Measurements from ENCODE around the gene RABIF.
"Not testable (repeated sequence)": the region's sequence is repeated elsewhere in the genome, so short reads cannot be mapped to it uniquely, and the experiment has no call there.

The RABIF gene

DNA sequence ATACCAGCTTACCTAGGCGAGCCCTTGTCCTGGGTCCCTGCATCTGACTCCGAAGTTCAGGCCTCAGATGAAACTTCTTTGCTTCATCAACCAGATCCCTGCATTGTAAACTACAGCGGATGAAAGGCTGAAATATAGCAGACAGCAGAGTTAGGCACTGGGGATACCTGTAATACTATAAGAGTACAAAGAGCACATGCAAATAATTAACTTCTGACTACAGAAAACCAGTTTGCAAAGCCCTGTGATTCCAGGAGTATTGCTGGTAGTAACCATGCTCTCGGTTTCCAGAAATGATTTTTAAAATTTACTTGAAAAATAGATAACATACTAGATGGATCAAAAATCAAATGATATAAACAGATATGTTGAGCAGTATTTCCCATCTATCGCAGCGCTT lies 20.0 kb upstream of the RABIF start:
- no peak overlapping the region for H3K4me3 ChIP-seq (ENCODE audit: low read depth, low read length)
- TF ChIP-seq CTCF (IDR thresholded peaks at IDR 0.05; ENCODE audit: low read depth, low read length), result no peak
- no peak for TF ChIP-seq MYC (IDR thresholded peaks at IDR 0.05; ENCODE audit: low read depth, low read length)
- no peak for TF ChIP-seq POLR2A (IDR thresholded peaks at IDR 0.05; ENCODE audit: extremely low read depth, insufficient read length)
- TF ChIP-seq MAX (IDR thresholded peaks at IDR 0.05; ENCODE audit: low read depth, low read length), result no peak
- DNase-seq (ENCODE audit: low read depth), result no peak

DNA sequence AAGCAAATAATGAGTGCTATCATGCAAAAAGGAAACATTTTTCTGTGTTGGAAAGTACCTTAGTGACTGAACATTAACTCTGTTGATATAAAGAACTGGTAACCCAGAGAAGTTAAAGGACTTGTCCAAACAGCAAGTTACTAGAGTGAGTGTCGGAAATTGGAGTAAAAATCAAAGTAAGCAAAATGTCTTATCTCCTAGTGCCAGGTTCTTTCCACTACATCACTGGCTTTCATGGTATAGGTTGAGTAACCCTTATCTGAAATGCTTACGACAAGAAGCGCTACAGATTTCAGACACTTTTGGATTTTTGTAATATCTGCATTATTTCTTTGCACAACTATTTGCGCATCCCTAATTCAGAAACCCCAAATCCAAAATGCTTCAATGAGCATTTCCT lies 16.4 kb upstream of the RABIF start:
- DNase-seq (ENCODE audit: low read depth), result no peak
- no peak for TF ChIP-seq POLR2A (IDR thresholded peaks at IDR 0.05; ENCODE audit: extremely low read depth, insufficient read length)
- TF ChIP-seq MYC (IDR thresholded peaks at IDR 0.05; ENCODE audit: low read depth, low read length), result no peak
- TF ChIP-seq MAX (IDR thresholded peaks at IDR 0.05; ENCODE audit: low read depth, low read length), result no peak
- TF ChIP-seq CTCF (IDR thresholded peaks at IDR 0.05; ENCODE audit: low read depth, low read length), result no peak

DNA sequence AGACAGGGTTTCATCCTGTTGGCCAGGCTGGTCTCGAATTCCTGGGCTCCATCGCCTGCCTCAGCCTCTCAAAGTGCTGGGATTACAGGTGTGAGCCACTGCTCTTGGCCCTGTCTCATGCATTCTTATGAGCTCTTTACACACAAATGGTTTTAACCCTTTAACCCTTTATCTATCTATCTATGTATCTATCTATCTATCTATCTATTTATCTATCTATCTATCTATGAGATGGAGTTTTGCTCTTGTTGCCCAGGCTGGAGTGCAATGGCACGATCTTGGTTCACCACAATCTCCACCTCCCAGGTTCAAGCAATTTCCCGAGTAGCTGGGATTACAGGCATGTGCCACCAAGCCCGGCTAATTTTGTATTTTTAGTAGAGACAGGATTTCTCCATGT lies 14.9 kb upstream of the RABIF start:
- DNase-seq (ENCODE audit: low read depth); H3K4me3 ChIP-seq (ENCODE audit: low read depth, low read length): not testable (repeated sequence)

More for the DNA sequence above, 16.4 kb upstream of the RABIF start:
- no peak overlapping the region for H3K4me3 ChIP-seq (ENCODE audit: low read depth, low read length)

DNA sequence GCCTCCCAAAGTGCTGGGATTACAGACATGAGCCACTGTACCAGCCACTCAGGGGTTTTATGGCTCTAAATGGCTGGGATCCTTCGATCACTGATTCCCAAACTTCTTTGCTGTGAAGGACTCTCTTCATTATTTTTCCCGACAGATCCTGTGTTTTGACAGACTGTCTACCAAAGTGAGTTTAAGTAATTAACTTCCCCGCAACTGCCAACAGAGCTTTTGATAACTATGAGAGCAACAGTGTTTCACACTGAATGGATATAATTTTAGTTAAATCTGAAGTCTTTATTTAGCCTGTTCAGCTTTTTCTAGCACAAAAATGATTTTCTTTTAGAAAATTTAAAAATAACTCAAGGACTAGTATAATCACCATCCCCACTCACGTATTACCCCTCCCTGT lies 12.6 kb upstream of the RABIF start:
- TF ChIP-seq MYC (IDR thresholded peaks at IDR 0.05; ENCODE audit: low read depth, low read length) (no peak), CTCF (IDR thresholded peaks at IDR 0.05; ENCODE audit: low read depth, low read length) (no peak), POLR2A (IDR thresholded peaks at IDR 0.05; ENCODE audit: extremely low read depth, insufficient read length) (no peak), MAX (IDR thresholded peaks at IDR 0.05; ENCODE audit: low read depth, low read length) (no peak)
- no peak overlapping the region for H3K4me3 ChIP-seq (ENCODE audit: low read depth, low read length)
- no peak for DNase-seq (ENCODE audit: low read depth)

GRCh38 chr1:202892501-202892900 lies 3.6 kb upstream of the RABIF start:
- no peak for DNase-seq (ENCODE audit: low read depth)
- no peak for TF ChIP-seq MAX (IDR thresholded peaks at IDR 0.05; ENCODE audit: low read depth, low read length)
- no peak for TF ChIP-seq MYC (IDR thresholded peaks at IDR 0.05; ENCODE audit: low read depth, low read length)
- no peak for TF ChIP-seq POLR2A (IDR thresholded peaks at IDR 0.05; ENCODE audit: extremely low read depth, insufficient read length)
- TF ChIP-seq CTCF (IDR thresholded peaks at IDR 0.05; ENCODE audit: low read depth, low read length), result no peak
- H3K4me3 ChIP-seq (ENCODE audit: low read depth, low read length), result no peak overlapping the region

DNA sequence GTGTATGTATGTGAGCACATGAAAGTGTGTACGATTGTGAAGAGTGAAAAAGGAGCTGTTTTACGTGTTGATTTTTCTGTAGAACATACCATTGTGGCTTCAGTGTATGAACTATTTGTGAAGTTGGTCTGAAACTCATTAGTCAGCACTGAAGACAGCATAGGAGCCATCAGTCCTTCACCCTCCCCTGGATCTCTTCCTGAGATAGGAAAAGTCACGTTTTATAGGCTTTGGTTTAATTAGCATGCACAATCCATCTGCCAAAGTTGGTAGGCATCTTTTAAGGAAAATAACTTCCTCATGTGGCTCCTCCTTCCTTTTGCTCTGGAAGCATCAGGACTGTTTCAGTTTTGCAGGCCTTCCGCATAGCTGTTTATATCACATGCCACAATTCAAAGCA lies 1.4 kb upstream of the RABIF start:
- no peak overlapping the region for H3K4me3 ChIP-seq (ENCODE audit: low read depth, low read length)
- TF ChIP-seq MAX (IDR thresholded peaks at IDR 0.05; ENCODE audit: low read depth, low read length) (no peak), POLR2A (IDR thresholded peaks at IDR 0.05; ENCODE audit: extremely low read depth, insufficient read length) (no peak), CTCF (IDR thresholded peaks at IDR 0.05; ENCODE audit: low read depth, low read length) (no peak), MYC (IDR thresholded peaks at IDR 0.05; ENCODE audit: low read depth, low read length) (no peak)
- no peak for DNase-seq (ENCODE audit: low read depth)

Measured in NB4 (cell line).